ENCODE data around the gene USP2. TPM values are rescaled to one million over a fixed set of nuclear protein-coding genes. Genes with fewer than 3 reads are reported as not detected.
A peak's percentile ranks its signal among the peaks of the same experiment; 100 is the strongest.

Gene USP2
- total and polyA plus RNA-seq, 7 donors = 49.0 to 210 (median 76.4) TPM

GRCh38 chr11:119357074-119357473, 24.4 kb downstream of the USP2 start:
- Histone ChIP-seq H3K27ac (peak overlapping the region; percentile 74), H3K4me1 (peaks cover 36% of the 10 kb centered on the region), H3K9me3 (no peaks in the 10 kb centered on the region), H3K4me3 (peak overlapping the region; percentile 61), H3K27me3 (ENCODE audit: insufficient read depth in 3 of 3, low read length in 2 of 3) (no peaks in the 10 kb centered on the region), H3K36me3 (ENCODE audit: insufficient read depth in 1 of 2, low read depth in 1 of 2) (peaks cover 8 to 55% of the 10 kb centered on the region in 2 donors)
- intact Hi-C loops (cut with DNase I) = loop anchor here (2.0 to 10.0 kb wide), 2 partner anchors 18 to 118 kb away; no protein-coding TSS in a partner anchor
- DNase-seq = no peak
- no peak for TF ChIP-seq CTCF (IDR thresholded peaks at IDR 0.05)
- 28 to 51% (median 44%) methylated on average over 9 to 13 of the region's 13 CpGs for WGBS, 3 donors
- ATAC-seq = no peak

GRCh38 chr11:119356349-119357031, 25.0 kb downstream of the USP2 start:
- intact Hi-C loops (cut with DNase I) = loop anchor here (1.0 to 10.0 kb wide), 3 partner anchors 18 to 118 kb away; no protein-coding TSS in a partner anchor
- peak overlapping the region; percentile 74 for H3K27ac ChIP-seq
- peaks cover 8 to 55% of the 10 kb centered on the region in 2 donors for H3K36me3 ChIP-seq (ENCODE audit: insufficient read depth in 1 of 2, low read depth in 1 of 2)
- peak; percentile 84 to 93 for DNase-seq
- 6 to 15% (median 7%) methylated on average over 48 to 54 of the region's 54 CpGs for WGBS, 3 donors
- TF ChIP-seq CTCF (IDR thresholded peaks at IDR 0.05) = peak; percentile 79
- no peaks in the 10 kb centered on the region for H3K9me3 ChIP-seq
- peak; percentile 57 to 71 (median 62) for ATAC-seq
- H3K4me3 ChIP-seq = peak overlapping the region; percentile 61
- H3K27me3 ChIP-seq (ENCODE audit: insufficient read depth in 3 of 3, low read length in 2 of 3) = no peaks in the 10 kb centered on the region
- peaks cover 31% of the 10 kb centered on the region for H3K4me1 ChIP-seq

- TF ChIP-seq CTCF (IDR thresholded peaks at IDR 0.05) = no peak
- peak overlapping the region; percentile 30 for H3K27ac ChIP-seq
- H3K9me3 ChIP-seq = no peaks in the 10 kb centered on the region
- 57 to 69% (median 68%) methylated on average over 9 of the region's 9 CpGs for WGBS, 3 donors
- H3K4me1 ChIP-seq = peaks cover 21% of the 10 kb centered on the region
- H3K4me3 ChIP-seq = no peak overlapping the region
- ATAC-seq (no peak), DNase-seq (peak in 1 of 2 donors; percentile 36)
- H3K27me3 ChIP-seq (ENCODE audit: insufficient read depth in 3 of 3, low read length in 2 of 3) = no peaks in the 10 kb centered on the region
- peaks cover 8 to 55% of the 10 kb centered on the region in 2 donors for H3K36me3 ChIP-seq (ENCODE audit: insufficient read depth in 1 of 2, low read depth in 1 of 2)
- intact Hi-C loops (cut with DNase I) = loop anchor here in 1 of 2 donors (10.0 kb wide), 1 partner anchor 120 kb away; no protein-coding TSS in a partner anchor
Observed at GRCh38 chr11:119355091-119355843, 26.2 kb downstream of the USP2 start.

- DNase-seq = peak in 1 of 2 donors; percentile 34
- Histone ChIP-seq H3K36me3 (ENCODE audit: insufficient read depth in 1 of 2, low read depth in 1 of 2) (peaks cover 0 to 32% of the 10 kb centered on the region in 2 donors), H3K4me1 (peaks cover 10% of the 10 kb centered on the region), H3K27ac (no peak overlapping the region), H3K27me3 (ENCODE audit: insufficient read depth in 3 of 3, low read length in 2 of 3) (no peaks in the 10 kb centered on the region), H3K4me3 (no peak overlapping the region), H3K9me3 (no peaks in the 10 kb centered on the region)
- peak in 3 of 4 donors; percentile 16 to 21 (median 20) for ATAC-seq
- intact Hi-C loops (cut with DNase I) = loop anchor here in 1 of 2 donors (10.0 kb wide), 1 partner anchor 122 kb away; no protein-coding TSS in a partner anchor
- TF ChIP-seq CTCF (IDR thresholded peaks at IDR 0.05) = no peak
- WGBS, 3 donors = 18 to 24% (median 24%) methylated on average over 4 of the region's 4 CpGs
Observed at GRCh38 chr11:119352857-119353260, 28.6 kb downstream of the USP2 start.
